Nephron progenitor cell (in vitro differentiated cells): ENCODE measurements around the gene ZDHHC11.
"Not testable (repeated sequence)": the region's sequence is repeated elsewhere in the genome, so short reads cannot be mapped to it uniquely, and the experiment has no call there.

Experiments
- DNase-seq: peaks from one replicate; pipeline ENCODE4 v3.0.0; 2021
- H3K27ac Mint-ChIP-seq: 2 replicates; pipeline ENCODE4 v1.8.0; 2021; ENCODE audit warnings: mild to moderate bottlenecking, moderate library complexity, mixed read lengths
- H3K27me3 Mint-ChIP-seq: 2 replicates; pipeline ENCODE4 v1.8.0; 2021; ENCODE audit warnings: mild to moderate bottlenecking, low read depth, mixed read lengths; ENCODE audit not compliant: poor library complexity
- H3K36me3 Mint-ChIP-seq: 2 replicates; pipeline ENCODE4 v1.8.0; 2021; ENCODE audit warnings: low read depth, mixed read lengths
- H3K4me1 Mint-ChIP-seq: 2 replicates; pipeline ENCODE4 v1.8.0; 2021; ENCODE audit warnings: mixed read lengths
- H3K4me3 Mint-ChIP-seq: 2 replicates; pipeline ENCODE4 v1.8.0; 2021; ENCODE audit warnings: mild to moderate bottlenecking, moderate library complexity, mixed read lengths
- H3K9me3 Mint-ChIP-seq: 2 replicates; pipeline ENCODE4 v1.8.0; 2021; ENCODE audit warnings: mild to moderate bottlenecking, moderate library complexity, mixed read lengths
- CTCF ChIP-seq: fragments of 200-600 bp; sonication (generic); IDR thresholded peaks from 2 replicates; pipeline ENCODE4 v1.5.0; 2021; ENCODE audit warnings: antibody characterized with exemption

ZDHHC11 gene

GRCh38 chr5:774304-774703, 76.5 kb downstream of the ZDHHC11 start:
- H3K4me1 Mint-ChIP-seq: peaks cover 25% of the 10 kb centered on the region
- not testable (repeated sequence) for H3K27me3 Mint-ChIP-seq, H3K4me3 Mint-ChIP-seq, H3K36me3 Mint-ChIP-seq, DNase-seq, H3K27ac Mint-ChIP-seq, H3K9me3 Mint-ChIP-seq

GRCh38 chr5:773517-774264, 77.1 kb downstream of the ZDHHC11 start:
- no peak overlapping the region for H3K4me3 Mint-ChIP-seq
- peaks cover 5% of the 10 kb centered on the region for H3K9me3 Mint-ChIP-seq
- TF ChIP-seq CTCF: no peak
- H3K27ac Mint-ChIP-seq: no peak overlapping the region
- peaks cover 5% of the 10 kb centered on the region for H3K36me3 Mint-ChIP-seq
- peaks cover 25% of the 10 kb centered on the region for H3K4me1 Mint-ChIP-seq
- H3K27me3 Mint-ChIP-seq: peaks cover 7% of the 10 kb centered on the region
- no peak for DNase-seq

GRCh38 chr5:772931-773330, 77.9 kb downstream of the ZDHHC11 start:
- not testable (repeated sequence) for H3K27ac Mint-ChIP-seq, H3K4me3 Mint-ChIP-seq, H3K27me3 Mint-ChIP-seq, H3K9me3 Mint-ChIP-seq, H3K36me3 Mint-ChIP-seq, DNase-seq
- peaks cover 25% of the 10 kb centered on the region for H3K4me1 Mint-ChIP-seq

GRCh38 chr5:772547-772890, 78.3 kb downstream of the ZDHHC11 start:
- not testable (repeated sequence) for H3K9me3 Mint-ChIP-seq, H3K36me3 Mint-ChIP-seq, H3K27ac Mint-ChIP-seq, H3K27me3 Mint-ChIP-seq, DNase-seq, H3K4me3 Mint-ChIP-seq
- peaks cover 24% of the 10 kb centered on the region for H3K4me1 Mint-ChIP-seq

GRCh38 chr5:771841-772546, 78.8 kb downstream of the ZDHHC11 start:
- H3K36me3 Mint-ChIP-seq, H3K4me3 Mint-ChIP-seq, H3K27me3 Mint-ChIP-seq, DNase-seq, H3K27ac Mint-ChIP-seq, H3K9me3 Mint-ChIP-seq: not testable (repeated sequence)
- H3K4me1 Mint-ChIP-seq: peaks cover 19% of the 10 kb centered on the region

- H3K9me3 Mint-ChIP-seq, DNase-seq, H3K27me3 Mint-ChIP-seq, H3K36me3 Mint-ChIP-seq: not testable (repeated sequence)
- Mint-ChIP-seq H3K4me1 (peaks cover 13% of the 10 kb centered on the region), H3K27ac (peak overlapping the region; percentile 95), H3K4me3 (peak overlapping the region; percentile 66)
These were observed 79.6 kb downstream of the ZDHHC11 start for GRCh38 chr5:771087-771781.

- H3K4me1 Mint-ChIP-seq: peaks cover 13% of the 10 kb centered on the region
- not testable (repeated sequence) for H3K9me3 Mint-ChIP-seq, H3K4me3 Mint-ChIP-seq, H3K27ac Mint-ChIP-seq, H3K27me3 Mint-ChIP-seq, DNase-seq, H3K36me3 Mint-ChIP-seq
These were observed 80.2 kb downstream of the ZDHHC11 start for GRCh38 chr5:770585-770984.

GRCh38 chr5:769485-770145, 81.2 kb downstream of the ZDHHC11 start:
- H3K4me3 Mint-ChIP-seq, H3K9me3 Mint-ChIP-seq, DNase-seq, H3K36me3 Mint-ChIP-seq: not testable (repeated sequence)
- Mint-ChIP-seq H3K27ac (peak overlapping the region; percentile 57), H3K4me1 (peaks cover 13% of the 10 kb centered on the region), H3K27me3 (peaks cover 11% of the 10 kb centered on the region)

- Mint-ChIP-seq H3K27me3 (peaks cover 24% of the 10 kb centered on the region), H3K27ac (no peak overlapping the region), H3K4me3 (no peak overlapping the region), H3K36me3 (peaks cover 16% of the 10 kb centered on the region), H3K4me1 (peaks cover 11% of the 10 kb centered on the region), H3K9me3 (peaks cover 16% of the 10 kb centered on the region)
- no peak for TF ChIP-seq CTCF
- no peak for DNase-seq
These were observed 83.9 kb downstream of the ZDHHC11 start for GRCh38 chr5:766666-767431.
